Naive thymus-derived CD4-positive, alpha-beta T cell (primary cell): ENCODE measurements around the gene RABGAP1. TPM values are rescaled to one million over a fixed set of nuclear protein-coding genes. Genes with fewer than 3 reads are reported as not detected.

Experiments
- ATAC-seq: fragments of 150-1000 bp; cut with Tn5 transposase; 2 replicates; pipeline ENCODE4 v1.10.0; 2021; ENCODE audit warnings: mild to moderate bottlenecking, moderate library complexity
- CTCF ChIA-PET: fragments of 350-600 bp; sonication (Branson Sonifier 250); formaldehyde crosslinking; loops from one replicate; lab custom pipeline; 2021; ENCODE audit warnings: antibody characterized with exemption; lab: Charles Lee
- POLR2A ChIA-PET: fragments of 350-600 bp; sonication (Branson Sonifier 250); formaldehyde crosslinking; loops from one replicate; lab custom pipeline; 2021; ENCODE audit warnings: antibody characterized with exemption, inconsistent platforms; lab: Charles Lee
- DNase-seq, 9 donors: peaks; one replicate each; pipeline versions ENCODE4 v3.0.0 to v3.0.0-alpha.2; 2020 to 2022; ENCODE audit warnings: mixed read lengths in 1 of 9
- H3K27ac ChIP-seq: one replicate; pipeline ENCODE4 v1.7.0; 2013; ENCODE audit warnings: mild to moderate bottlenecking, low read depth, low read length, moderate library complexity
- H3K27me3 ChIP-seq, 2 donors: one replicate each; pipeline ENCODE4 v1.7.0; 2013; ENCODE audit warnings: low read length in 2 of 2, mild to moderate bottlenecking in 2 of 2, moderate library complexity in 2 of 2; ENCODE audit not compliant: control insufficient read depth in 2 of 2, insufficient read depth in 2 of 2
- H3K36me3 ChIP-seq, 3 experiments: 1 replicate in 2 of 3; 2 replicates in 1 of 3; pipeline ENCODE4 v1.7.0; 2013; ENCODE audit warnings: low read length in 3 of 3, mild to moderate bottlenecking in 3 of 3, moderate library complexity in 1 of 3; ENCODE audit not compliant: insufficient read depth in 3 of 3, control insufficient read depth in 2 of 3
- H3K4me1 ChIP-seq, 2 donors: one replicate each; pipeline ENCODE4 v1.7.0; 2013; ENCODE audit warnings: low read length in 2 of 2, mild to moderate bottlenecking in 2 of 2, moderate library complexity in 1 of 2; ENCODE audit not compliant: control insufficient read depth in 2 of 2, insufficient read depth in 2 of 2
- H3K4me3 ChIP-seq: 2 replicates; pipeline ENCODE4 v1.7.0; 2013; ENCODE audit warnings: mild to moderate bottlenecking, low read length
- H3K9me3 ChIP-seq, 3 experiments: 1 replicate in 2 of 3; 2 replicates in 1 of 3; pipeline ENCODE4 v1.7.0; 2013; ENCODE audit warnings: low read length in 3 of 3; ENCODE audit not compliant: control insufficient read depth in 2 of 3
- H3K27ac Mint-ChIP-seq, 9 donors: one replicate each; pipeline ENCODE4 v1.8.0; 2020 to 2022; ENCODE audit warnings: mixed read lengths in 9 of 9, mild to moderate bottlenecking in 8 of 9, moderate library complexity in 5 of 9, inconsistent platforms in 2 of 9
- H3K27me3 Mint-ChIP-seq, 5 donors: one replicate each; pipeline ENCODE4 v1.8.0; 2021 to 2022; ENCODE audit warnings: mixed read lengths in 5 of 5, mild to moderate bottlenecking in 1 of 5
- H3K36me3 Mint-ChIP-seq, 5 donors: one replicate each; pipeline ENCODE4 v1.8.0; 2020 to 2022; ENCODE audit warnings: mixed read lengths in 5 of 5, mild to moderate bottlenecking in 3 of 5, inconsistent platforms in 1 of 5
- H3K4me1 Mint-ChIP-seq, 7 donors: one replicate each; pipeline ENCODE4 v1.8.0; 2020 to 2022; ENCODE audit warnings: mixed read lengths in 7 of 7, mild to moderate bottlenecking in 3 of 7, inconsistent platforms in 1 of 7
- H3K4me3 Mint-ChIP-seq, 10 donors: one replicate each; pipeline ENCODE4 v1.8.0; 2020 to 2022; ENCODE audit warnings: mild to moderate bottlenecking in 10 of 10, mixed read lengths in 10 of 10, moderate library complexity in 6 of 10, inconsistent platforms in 2 of 10
- H3K9me3 Mint-ChIP-seq, 11 donors: one replicate each; pipeline ENCODE4 v1.8.0; 2020 to 2022; ENCODE audit warnings: mixed read lengths in 11 of 11, mild to moderate bottlenecking in 4 of 11, inconsistent platforms in 1 of 11, moderate library complexity in 1 of 11
- intact Hi-C, 2 donors: fragments of 100-400 bp; cut with micrococcal nuclease; formaldehyde crosslinking; loops; one replicate each; pipeline ENCODE4 v1.15.1; 2023
- polyA plus RNA-seq, 2 donors: library from polyadenylated mRNA; unstranded; fragments of 300-500 nt; fragmentation: Illumina TruSeq; gene quantifications; one replicate each; pipeline ENCODE4 v1.2.3, GENCODE V29; 2021
- total RNA-seq, 6 experiments: library from RNA in 5 of 6; stranded (reverse) in 5 of 6; gene quantifications; 1 replicate in 5 of 6; 2 replicates in 1 of 6; pipeline ENCODE4 v1.2.3 and lab custom pipeline; 2021 to 2026

The RABGAP1 gene
- total and polyA plus RNA-seq, 7 experiments from 2014 or later, result 25.5 to 45.7 (median 34.1) TPM

DNA sequence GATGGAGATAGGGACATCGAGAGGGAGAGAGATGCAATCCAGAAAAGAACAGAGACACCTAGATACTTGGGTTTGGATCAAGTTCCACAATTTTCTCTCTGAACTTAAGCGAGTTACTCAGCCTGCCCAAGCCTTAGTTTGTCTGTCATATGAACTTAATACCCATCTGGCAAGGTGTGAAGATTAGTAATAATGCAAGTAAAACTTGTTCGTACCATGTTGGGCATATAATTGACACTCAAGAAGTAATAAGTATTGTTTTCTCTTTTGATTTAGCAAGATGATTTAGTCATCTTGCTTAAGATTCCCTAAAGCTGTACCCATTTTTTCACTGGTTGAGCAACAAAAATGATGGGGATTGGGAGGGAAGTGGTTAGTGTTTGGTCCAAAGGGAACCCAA, 7.5 kb downstream of the RABGAP1 start:
- DNase-seq, result no peak
- peak overlapping the region in 2 of 10 donors; percentile 25 to 53 for H3K4me3 Mint-ChIP-seq
- no peak overlapping the region for H3K4me3 ChIP-seq
- peaks cover 0 to 24% (median 1%) of the 10 kb centered on the region in 5 donors for H3K36me3 Mint-ChIP-seq
- H3K27me3 ChIP-seq, result no peaks in the 10 kb centered on the region
- H3K27ac Mint-ChIP-seq, result peak overlapping the region in 1 of 9 donors; percentile 27
- no peak overlapping the region for H3K27ac ChIP-seq
- H3K9me3 Mint-ChIP-seq, result no peaks in the 10 kb centered on the region
- peaks cover 31 to 63% (median 51%) of the 10 kb centered on the region in 7 donors for H3K4me1 Mint-ChIP-seq
- POLR2A ChIA-PET, result no interaction called here
- no peak for ATAC-seq
- CTCF ChIA-PET, result interaction anchor here (1.0 kb wide), 1 partner anchor 18 kb away, joined by 4 read pairs; no protein-coding TSS in a partner anchor
- H3K9me3 ChIP-seq, result no peaks in the 10 kb centered on the region
- no peaks in the 10 kb centered on the region for H3K36me3 ChIP-seq
- intact Hi-C loops, result loop anchor here in 1 of 2 donors (10.0 kb wide), 1 partner anchor 316 kb away; the partner anchor contains the start of gene STRBP
- no peaks in the 10 kb centered on the region for H3K4me1 ChIP-seq
- H3K27me3 Mint-ChIP-seq, result no peaks in the 10 kb centered on the region

GRCh38 chr9:122949696-122950095, 8.9 kb downstream of the RABGAP1 start:
- peaks cover 0 to 25% (median 1%) of the 10 kb centered on the region in 5 donors for H3K36me3 Mint-ChIP-seq
- no peak for ATAC-seq
- Histone ChIP-seq H3K27ac (no peak overlapping the region), H3K4me3 (no peak overlapping the region), H3K27me3 (no peaks in the 10 kb centered on the region), H3K36me3 (no peaks in the 10 kb centered on the region), H3K9me3 (no peaks in the 10 kb centered on the region), H3K4me1 (no peaks in the 10 kb centered on the region)
- ChIA-PET POLR2A (interaction anchor here (0.6 kb wide), 1 partner anchor 46 kb away, joined by 3 read pairs; no protein-coding TSS in a partner anchor), CTCF (no interaction called here)
- no peak for DNase-seq
- H3K9me3 Mint-ChIP-seq, result no peaks in the 10 kb centered on the region
- H3K27ac Mint-ChIP-seq, result no peak overlapping the region
- no peak overlapping the region for H3K4me3 Mint-ChIP-seq
- H3K4me1 Mint-ChIP-seq, result peaks cover 31 to 68% (median 57%) of the 10 kb centered on the region in 7 donors
- H3K27me3 Mint-ChIP-seq, result no peaks in the 10 kb centered on the region
- intact Hi-C loops, result loop anchor here in 1 of 2 donors (10.0 kb wide), 1 partner anchor 315 kb away; the partner anchor contains the start of gene STRBP

DNA sequence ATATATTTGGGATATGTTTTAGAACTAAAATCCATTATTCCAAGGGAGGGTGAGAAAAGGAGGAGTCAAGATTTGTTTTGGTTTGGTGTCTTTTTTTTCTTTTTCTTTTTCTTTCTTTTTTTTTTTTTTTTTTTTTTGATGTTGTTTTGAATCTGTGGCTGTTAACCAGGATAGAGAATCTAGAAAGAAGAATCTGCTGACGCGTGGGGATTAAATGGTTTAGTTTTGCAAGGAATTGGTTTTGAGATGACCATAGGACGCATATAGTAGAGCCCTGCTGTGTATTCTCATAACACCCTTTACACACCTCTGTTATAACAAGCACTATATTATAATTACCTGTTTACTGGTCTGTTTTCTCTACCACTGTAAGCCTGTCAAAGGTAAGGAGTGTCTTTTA, 9.4 kb downstream of the RABGAP1 start:
- no peak overlapping the region for H3K27ac Mint-ChIP-seq
- H3K4me1 Mint-ChIP-seq, result peaks cover 30 to 69% (median 57%) of the 10 kb centered on the region in 7 donors
- no peak overlapping the region for H3K4me3 Mint-ChIP-seq
- no peaks in the 10 kb centered on the region for H3K27me3 Mint-ChIP-seq
- H3K9me3 ChIP-seq, result no peaks in the 10 kb centered on the region
- H3K27ac ChIP-seq, result no peak overlapping the region
- CTCF ChIA-PET, result interaction anchor here (0.7 kb wide), 1 partner anchor 11 kb away, joined by 3 read pairs; no protein-coding TSS in a partner anchor
- H3K36me3 ChIP-seq, result no peaks in the 10 kb centered on the region
- ATAC-seq, result no peak
- POLR2A ChIA-PET, result no interaction called here
- no peak for DNase-seq
- H3K36me3 Mint-ChIP-seq, result peaks cover 0 to 27% (median 7%) of the 10 kb centered on the region in 5 donors
- H3K27me3 ChIP-seq, result no peaks in the 10 kb centered on the region
- H3K4me3 ChIP-seq, result no peak overlapping the region
- no peaks in the 10 kb centered on the region for H3K4me1 ChIP-seq
- H3K9me3 Mint-ChIP-seq, result no peaks in the 10 kb centered on the region
- intact Hi-C loops, result no loop called here

- no peaks in the 10 kb centered on the region for H3K36me3 ChIP-seq
- H3K27ac Mint-ChIP-seq, result no peak overlapping the region
- H3K4me3 ChIP-seq, result no peak overlapping the region
- H3K9me3 ChIP-seq, result no peaks in the 10 kb centered on the region
- H3K27ac ChIP-seq, result no peak overlapping the region
- DNase-seq (no peak), ATAC-seq (no peak)
- peaks cover 23 to 65% (median 55%) of the 10 kb centered on the region in 7 donors for H3K4me1 Mint-ChIP-seq
- H3K36me3 Mint-ChIP-seq, result peaks cover 0 to 25% (median 7%) of the 10 kb centered on the region in 5 donors
- no peaks in the 10 kb centered on the region for H3K27me3 ChIP-seq
- intact Hi-C loops, result no loop called here
- H3K4me1 ChIP-seq, result no peaks in the 10 kb centered on the region
- peak overlapping the region in 1 of 10 donors; percentile 38 for H3K4me3 Mint-ChIP-seq
- CTCF ChIA-PET, result interaction anchor here (0.7 kb wide), 1 partner anchor 10 kb away, joined by 3 read pairs; no protein-coding TSS in a partner anchor
- no peaks in the 10 kb centered on the region for H3K27me3 Mint-ChIP-seq
- POLR2A ChIA-PET, result no interaction called here
- no peaks in the 10 kb centered on the region for H3K9me3 Mint-ChIP-seq
Observed at GRCh38 chr9:122951056-122951455, 10.2 kb downstream of the RABGAP1 start.

- no peaks in the 10 kb centered on the region for H3K36me3 ChIP-seq
- H3K27me3 ChIP-seq, result no peaks in the 10 kb centered on the region
- Mint-ChIP-seq H3K36me3 (peaks cover 0 to 27% (median 24%) of the 10 kb centered on the region in 5 donors), H3K27ac (no peak overlapping the region), H3K4me3 (no peak overlapping the region), H3K4me1 (peaks cover 6 to 45% (median 32%) of the 10 kb centered on the region in 7 donors), H3K27me3 (no peaks in the 10 kb centered on the region), H3K9me3 (peaks cover 0 to 4% (median 0%) of the 10 kb centered on the region in 11 donors)
- H3K4me3 ChIP-seq, result no peak overlapping the region
- no peaks in the 10 kb centered on the region for H3K4me1 ChIP-seq
- DNase-seq (no peak), ATAC-seq (no peak)
- ChIA-PET POLR2A (interaction anchor here (0.6 kb wide), 1 partner anchor 41 kb away, joined by 3 read pairs; no protein-coding TSS in a partner anchor), CTCF (no interaction called here)
- H3K27ac ChIP-seq, result no peak overlapping the region
- no peaks in the 10 kb centered on the region for H3K9me3 ChIP-seq
- intact Hi-C loops, result no loop called here
Observed at GRCh38 chr9:122954253-122954691, 13.5 kb downstream of the RABGAP1 start.

- Mint-ChIP-seq H3K36me3 (peaks cover 6 to 43% (median 35%) of the 10 kb centered on the region in 5 donors), H3K27me3 (no peaks in the 10 kb centered on the region), H3K9me3 (peaks cover 0 to 8% (median 0%) of the 10 kb centered on the region in 11 donors), H3K27ac (no peak overlapping the region), H3K4me3 (no peak overlapping the region), H3K4me1 (peaks cover 1 to 31% (median 17%) of the 10 kb centered on the region in 7 donors)
- intact Hi-C loops, result no loop called here
- Histone ChIP-seq H3K9me3 (no peaks in the 10 kb centered on the region), H3K27ac (no peak overlapping the region), H3K4me1 (no peaks in the 10 kb centered on the region), H3K27me3 (no peaks in the 10 kb centered on the region), H3K4me3 (no peak overlapping the region), H3K36me3 (peaks cover 0 to 4% (median under 1%) of the 10 kb centered on the region in 3 experiments)
- ChIA-PET POLR2A (interaction anchor here (1.4 kb wide), 1 partner anchor 15 kb away, joined by 4 read pairs; no protein-coding TSS in a partner anchor), CTCF (no interaction called here)
- ATAC-seq (no peak), DNase-seq (no peak)
Observed at GRCh38 chr9:122955961-122956360, 15.1 kb downstream of the RABGAP1 start.
